CD14-positive monocyte (primary cell): Measurements from ENCODE around the gene MAST4. TPM values are rescaled to one million over a fixed set of nuclear protein-coding genes. Genes with fewer than 3 reads are reported as not detected.

Source experiments
- DNase-seq, 3 donors: peaks; one replicate each; pipeline ENCODE4 v3.0.0-alpha.2; 2011 to 2022
- H2AFZ ChIP-seq: 2 replicates; pipeline ENCODE4 v1.6.0; 2012; ENCODE audit warnings: mild to moderate bottlenecking, low read depth, low read length, inconsistent platforms; ENCODE audit not compliant: insufficient read depth, poor library complexity, severe bottlenecking
- H3K27ac ChIP-seq, 2 donors: 1 replicate in 1 of 2; 2 replicates in 1 of 2; pipeline ENCODE4 v1.5.1; 2012 to 2013; ENCODE audit warnings: low read length in 2 of 2, control low read depth in 1 of 2, inconsistent platforms in 1 of 2, low read depth in 1 of 2, mild to moderate bottlenecking in 1 of 2
- H3K27me3 ChIP-seq, 2 donors: one replicate each; pipeline versions ENCODE4 v1.6.0 to v1.6.1; 2011 to 2013; ENCODE audit warnings: low read length in 2 of 2; ENCODE audit not compliant: control insufficient read depth in 2 of 2, insufficient read depth in 2 of 2
- H3K36me3 ChIP-seq, 2 donors: replicated peaks in 1 of 2; 1 replicate in 1 of 2; 2 replicates in 1 of 2; pipeline versions ENCODE4 v1.5.1 to v1.6.1; 2012 to 2013; ENCODE audit warnings: low read length in 2 of 2, control low read depth in 1 of 2, inconsistent platforms in 1 of 2, mild to moderate bottlenecking in 1 of 2; ENCODE audit not compliant: insufficient read depth in 2 of 2, control insufficient read depth in 1 of 2
- H3K4me1 ChIP-seq, 2 donors: 1 replicate in 1 of 2; 2 replicates in 1 of 2; pipeline versions ENCODE4 v1.5.1 to v1.6.1; 2012 to 2013; ENCODE audit warnings: low read length in 2 of 2, control low read depth in 1 of 2, inconsistent platforms in 1 of 2, mild to moderate bottlenecking in 1 of 2, moderate library complexity in 1 of 2; ENCODE audit not compliant: insufficient read depth in 2 of 2, control insufficient read depth in 1 of 2
- H3K4me2 ChIP-seq: replicated peaks from 2 replicates; pipeline ENCODE3; 2012; ENCODE audit warnings: low read length, moderate library complexity, mild to moderate bottlenecking; ENCODE audit not compliant: poor library complexity, severe bottlenecking; ENCODE audit errors: extremely low read depth
- H3K4me3 ChIP-seq, 3 experiments: fragments of 200-600 bp in 1 of 3; sonication (generic) in 1 of 3; replicated peaks in 1 of 3; 1 replicate in 2 of 3; 2 replicates in 1 of 3; pipeline ENCODE4 v1.5.1; 2011 to 2013; ENCODE audit warnings: low read length in 3 of 3, mild to moderate bottlenecking in 3 of 3, control low read depth in 2 of 3, low read depth in 2 of 3, inconsistent platforms in 1 of 3, moderate library complexity in 1 of 3
- H3K79me2 ChIP-seq: 2 replicates; pipeline ENCODE4 v1.6.0; 2012; ENCODE audit warnings: mild to moderate bottlenecking, control low read depth, inconsistent platforms, low read length, moderate library complexity; ENCODE audit not compliant: insufficient read depth
- H3K9ac ChIP-seq: 2 replicates; pipeline ENCODE4 v1.6.0; 2017; ENCODE audit warnings: low read length, mild to moderate bottlenecking; ENCODE audit not compliant: insufficient read depth, poor library complexity, severe bottlenecking
- H3K9me3 ChIP-seq, 2 donors: replicated peaks in 1 of 2; 1 replicate in 1 of 2; 2 replicates in 1 of 2; pipeline versions ENCODE4 v1.5.1 to v1.6.1; 2012 to 2013; ENCODE audit warnings: low read length in 2 of 2, control low read depth in 1 of 2; ENCODE audit not compliant: control insufficient read depth in 1 of 2, insufficient read depth in 1 of 2
- H4K20me1 ChIP-seq: 2 replicates; pipeline ENCODE4 v1.6.0; 2012; ENCODE audit warnings: mild to moderate bottlenecking, low read length, control low read depth, moderate library complexity; ENCODE audit not compliant: insufficient read depth
- H3K27ac Mint-ChIP-seq, 7 donors: one replicate each; pipeline ENCODE4 v1.8.0; 2020; ENCODE audit warnings: mild to moderate bottlenecking in 7 of 7, mixed read lengths in 7 of 7, moderate library complexity in 6 of 7, inconsistent platforms in 2 of 7
- H3K27me3 Mint-ChIP-seq, 3 donors: one replicate each; pipeline ENCODE4 v1.8.0; 2021 to 2022; ENCODE audit warnings: low read depth in 3 of 3, mild to moderate bottlenecking in 3 of 3, mixed read lengths in 3 of 3, moderate library complexity in 3 of 3, inconsistent platforms in 1 of 3
- H3K36me3 Mint-ChIP-seq, 2 donors: one replicate each; pipeline ENCODE4 v1.8.0; 2020; ENCODE audit warnings: mixed read lengths in 2 of 2, inconsistent platforms in 1 of 2, mild to moderate bottlenecking in 1 of 2
- H3K4me1 Mint-ChIP-seq: one replicate; pipeline ENCODE4 v1.8.0; 2020; ENCODE audit warnings: mild to moderate bottlenecking, mixed read lengths
- H3K4me3 Mint-ChIP-seq, 2 donors: one replicate each; pipeline ENCODE4 v1.8.0; 2020; ENCODE audit warnings: mild to moderate bottlenecking in 2 of 2, mixed read lengths in 2 of 2, moderate library complexity in 1 of 2
- H3K9me3 Mint-ChIP-seq, 7 donors: one replicate each; pipeline ENCODE4 v1.8.0; 2020 to 2022; ENCODE audit warnings: mixed read lengths in 7 of 7, mild to moderate bottlenecking in 6 of 7, moderate library complexity in 6 of 7, inconsistent platforms in 2 of 7
- WGBS: methylation state at CpG from one replicate; pipeline ENCODE4 v1.1.5; 2013; ENCODE audit warnings: missing lambda C conversion rate; ENCODE audit not compliant: insufficient coverage; 5-methylcytosine and 5-hydroxymethylcytosine counted together
- intact Hi-C, 2 donors: fragments of 100-400 bp; cut with micrococcal nuclease; formaldehyde crosslinking; loops; one replicate each; pipeline versions ENCODE4 v1.15.0 to v1.15.1; 2023
- polyA plus RNA-seq, 3 donors: library from polyadenylated mRNA; depleted of rRNA in 1 of 3; unstranded in 2 of 3; stranded (reverse) in 1 of 3; fragments of 300-500 nt in 2 of 3; fragments of >200 nt in 1 of 3; fragmentation: Illumina TruSeq in 2 of 3; gene quantifications; 1 replicate in 2 of 3; 2 replicates in 1 of 3; pipeline ENCODE4 v1.2.3, GENCODE V29; 2012 to 2021
- TF ChIP-seq, protein P1 (sequence below): fragments of 200-600 bp; IDR thresholded peaks from one replicate; pipeline ENCODE4 v1.8.0; 2022; ENCODE audit warnings: antibody characterized with exemption, mild to moderate bottlenecking

The MAST4 gene
- polyA plus RNA-seq, 3 donors: 0.03 to 0.24 TPM; not detected in 1

DNA sequence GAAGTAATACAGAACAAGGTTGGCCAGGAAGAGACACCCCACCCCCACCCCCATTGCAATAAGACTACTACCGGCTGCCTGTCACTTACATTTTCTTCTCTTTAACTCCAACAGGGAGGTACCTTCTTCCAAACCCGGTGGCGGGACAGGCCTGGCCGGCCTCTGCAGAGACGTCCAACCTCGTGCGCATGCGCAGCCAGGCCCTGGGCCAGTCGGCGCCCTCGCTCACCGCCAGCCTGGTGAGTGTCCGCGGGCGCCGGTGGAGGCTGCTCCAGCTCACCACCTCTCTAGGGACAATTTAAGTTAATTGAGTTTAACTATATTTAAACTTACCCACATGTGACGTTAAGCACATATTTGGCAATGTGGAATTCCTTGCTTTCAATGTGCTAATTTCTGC is 192.4 kb downstream of the MAST4 start:
- intact Hi-C loops: no loop called here
- no peak overlapping the region for H3K4me3 ChIP-seq
- H3K36me3 ChIP-seq: no peaks in the 10 kb centered on the region
- H3K27ac Mint-ChIP-seq: no peak overlapping the region
- no peaks in the 10 kb centered on the region for H3K9me3 ChIP-seq
- no peak overlapping the region for H3K27ac ChIP-seq
- H3K36me3 Mint-ChIP-seq: no peaks in the 10 kb centered on the region
- no peaks in the 10 kb centered on the region for H3K27me3 ChIP-seq
- H2AFZ ChIP-seq: no peak overlapping the region
- no peaks in the 10 kb centered on the region for H3K79me2 ChIP-seq
- H3K4me3 Mint-ChIP-seq: no peak overlapping the region
- DNase-seq: no peak
- H3K4me1 ChIP-seq: no peaks in the 10 kb centered on the region
- TF ChIP-seq, protein P1, sequence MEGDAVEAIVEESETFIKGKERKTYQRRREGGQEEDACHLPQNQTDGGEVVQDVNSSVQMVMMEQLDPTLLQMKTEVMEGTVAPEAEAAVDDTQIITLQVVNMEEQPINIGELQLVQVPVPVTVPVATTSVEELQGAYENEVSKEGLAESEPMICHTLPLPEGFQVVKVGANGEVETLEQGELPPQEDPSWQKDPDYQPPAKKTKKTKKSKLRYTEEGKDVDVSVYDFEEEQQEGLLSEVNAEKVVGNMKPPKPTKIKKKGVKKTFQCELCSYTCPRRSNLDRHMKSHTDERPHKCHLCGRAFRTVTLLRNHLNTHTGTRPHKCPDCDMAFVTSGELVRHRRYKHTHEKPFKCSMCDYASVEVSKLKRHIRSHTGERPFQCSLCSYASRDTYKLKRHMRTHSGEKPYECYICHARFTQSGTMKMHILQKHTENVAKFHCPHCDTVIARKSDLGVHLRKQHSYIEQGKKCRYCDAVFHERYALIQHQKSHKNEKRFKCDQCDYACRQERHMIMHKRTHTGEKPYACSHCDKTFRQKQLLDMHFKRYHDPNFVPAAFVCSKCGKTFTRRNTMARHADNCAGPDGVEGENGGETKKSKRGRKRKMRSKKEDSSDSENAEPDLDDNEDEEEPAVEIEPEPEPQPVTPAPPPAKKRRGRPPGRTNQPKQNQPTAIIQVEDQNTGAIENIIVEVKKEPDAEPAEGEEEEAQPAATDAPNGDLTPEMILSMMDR: no peak
- WGBS: 76% methylated on average over 3 of the region's 17 CpGs
- no peaks in the 10 kb centered on the region for H3K4me1 Mint-ChIP-seq
- H3K9me3 Mint-ChIP-seq: no peaks in the 10 kb centered on the region
- H3K4me2 ChIP-seq: no peak overlapping the region
- H4K20me1 ChIP-seq: no peaks in the 10 kb centered on the region
- no peak overlapping the region for H3K9ac ChIP-seq
- H3K27me3 Mint-ChIP-seq: peaks cover 0 to 4% (median 3%) of the 10 kb centered on the region in 3 donors

DNA sequence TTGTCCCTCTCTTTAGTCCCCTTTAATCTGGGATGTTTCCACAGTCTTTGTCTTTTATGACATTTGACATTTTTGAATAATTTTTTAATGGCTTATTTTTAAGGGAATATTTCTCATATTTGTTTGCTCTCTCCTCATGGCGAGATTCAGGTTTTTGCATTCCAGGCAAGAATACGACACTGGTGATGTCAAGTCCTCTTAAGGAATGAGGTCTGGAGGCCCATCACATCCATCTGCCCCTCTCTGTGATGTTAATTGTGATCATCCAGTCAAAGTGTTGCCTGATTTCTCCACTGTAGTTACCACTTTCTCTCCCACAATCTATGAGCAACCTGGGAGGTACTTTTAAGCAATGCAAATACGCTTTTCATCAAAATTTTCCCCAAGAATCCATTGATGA is 193.2 kb downstream of the MAST4 start:
- no peaks in the 10 kb centered on the region for H4K20me1 ChIP-seq
- H3K9me3 Mint-ChIP-seq: no peaks in the 10 kb centered on the region
- no CpG with 5 or more reads among the region's 3 CpGs for WGBS
- peaks cover 0 to 4% (median 3%) of the 10 kb centered on the region in 3 donors for H3K27me3 Mint-ChIP-seq
- H3K4me3 Mint-ChIP-seq: no peak overlapping the region
- no peak for DNase-seq
- H3K79me2 ChIP-seq: no peaks in the 10 kb centered on the region
- intact Hi-C loops: no loop called here
- H3K36me3 Mint-ChIP-seq: no peaks in the 10 kb centered on the region
- H3K9me3 ChIP-seq: no peaks in the 10 kb centered on the region
- H3K9ac ChIP-seq: no peak overlapping the region
- TF ChIP-seq, protein P1: no peak
- H3K4me1 ChIP-seq: no peaks in the 10 kb centered on the region
- no peak overlapping the region for H2AFZ ChIP-seq
- no peak overlapping the region for H3K27ac Mint-ChIP-seq
- H3K27me3 ChIP-seq: no peaks in the 10 kb centered on the region
- H3K4me2 ChIP-seq: no peak overlapping the region
- H3K4me3 ChIP-seq: no peak overlapping the region
- H3K36me3 ChIP-seq: no peaks in the 10 kb centered on the region
- no peaks in the 10 kb centered on the region for H3K4me1 Mint-ChIP-seq
- H3K27ac ChIP-seq: no peak overlapping the region
